ENCODE results near the gene MALRD1.

MALRD1 gene

GRCh38 chr10:19096501-19097073 is 48.0 kb downstream of the MALRD1 start:
- FAIRE-seq (no peak), DNase-seq (ENCODE audit: insufficient read length, low spot score) (no peak)
- TF ChIP-seq PAX5 (IDR thresholded peaks at IDR 0.05; ENCODE audit: insufficient read depth, low read length, severe bottlenecking) (no peak), SPI1 (IDR thresholded peaks at IDR 0.05; ENCODE audit: low read depth, low read length) (no peak), POLR2A (IDR thresholded peaks at IDR 0.05; ENCODE audit: low read depth, low read length) (no peak), POLR2AphosphoS5 (IDR thresholded peaks at IDR 0.05; ENCODE audit: low read depth, low read length) (no peak), TAF1 (IDR thresholded peaks at IDR 0.05; ENCODE audit: low read depth, low read length) (no peak), POU2F2 (IDR thresholded peaks at IDR 0.05; ENCODE audit: low read depth, low read length) (no peak)

GRCh38 chr10:19097151-19097550 is 48.5 kb downstream of the MALRD1 start:
- TF ChIP-seq PAX5 (IDR thresholded peaks at IDR 0.05; ENCODE audit: insufficient read depth, low read length, severe bottlenecking): no peak
- no peak for TF ChIP-seq POLR2A (IDR thresholded peaks at IDR 0.05; ENCODE audit: low read depth, low read length)
- no peak for TF ChIP-seq SPI1 (IDR thresholded peaks at IDR 0.05; ENCODE audit: low read depth, low read length)
- TF ChIP-seq TAF1 (IDR thresholded peaks at IDR 0.05; ENCODE audit: low read depth, low read length): no peak
- TF ChIP-seq POLR2AphosphoS5 (IDR thresholded peaks at IDR 0.05; ENCODE audit: low read depth, low read length): no peak
- TF ChIP-seq POU2F2 (IDR thresholded peaks at IDR 0.05; ENCODE audit: low read depth, low read length): no peak
- DNase-seq (ENCODE audit: insufficient read length, low spot score) (no peak), FAIRE-seq (no peak)

- TF ChIP-seq POU2F2 (IDR thresholded peaks at IDR 0.05; ENCODE audit: low read depth, low read length) (no peak), POLR2A (IDR thresholded peaks at IDR 0.05; ENCODE audit: low read depth, low read length) (no peak), TAF1 (IDR thresholded peaks at IDR 0.05; ENCODE audit: low read depth, low read length) (no peak), SPI1 (IDR thresholded peaks at IDR 0.05; ENCODE audit: low read depth, low read length) (no peak), POLR2AphosphoS5 (IDR thresholded peaks at IDR 0.05; ENCODE audit: low read depth, low read length) (no peak), PAX5 (IDR thresholded peaks at IDR 0.05; ENCODE audit: insufficient read depth, low read length, severe bottlenecking) (no peak)
- DNase-seq (ENCODE audit: insufficient read length, low spot score) (no peak), FAIRE-seq (no peak)
Measured at GRCh38 chr10:19098803-19099202, 50.2 kb downstream of the MALRD1 start.

GRCh38 chr10:19107406-19107805 is 58.8 kb downstream of the MALRD1 start:
- no peak for TF ChIP-seq TAF1 (IDR thresholded peaks at IDR 0.05; ENCODE audit: low read depth, low read length)
- TF ChIP-seq PAX5 (IDR thresholded peaks at IDR 0.05; ENCODE audit: insufficient read depth, low read length, severe bottlenecking): no peak
- no peak for TF ChIP-seq POLR2AphosphoS5 (IDR thresholded peaks at IDR 0.05; ENCODE audit: low read depth, low read length)
- TF ChIP-seq POLR2A (IDR thresholded peaks at IDR 0.05; ENCODE audit: low read depth, low read length): no peak
- TF ChIP-seq POU2F2 (IDR thresholded peaks at IDR 0.05; ENCODE audit: low read depth, low read length): no peak
- no peak for TF ChIP-seq SPI1 (IDR thresholded peaks at IDR 0.05; ENCODE audit: low read depth, low read length)
- DNase-seq (ENCODE audit: insufficient read length, low spot score): no peak
- FAIRE-seq: no peak

GRCh38 chr10:19111501-19112267 is 63.1 kb downstream of the MALRD1 start:
- TF ChIP-seq PAX5 (IDR thresholded peaks at IDR 0.05; ENCODE audit: insufficient read depth, low read length, severe bottlenecking) (no peak), POU2F2 (IDR thresholded peaks at IDR 0.05; ENCODE audit: low read depth, low read length) (no peak), TAF1 (IDR thresholded peaks at IDR 0.05; ENCODE audit: low read depth, low read length) (no peak), SPI1 (IDR thresholded peaks at IDR 0.05; ENCODE audit: low read depth, low read length) (no peak), POLR2AphosphoS5 (IDR thresholded peaks at IDR 0.05; ENCODE audit: low read depth, low read length) (no peak), POLR2A (IDR thresholded peaks at IDR 0.05; ENCODE audit: low read depth, low read length) (no peak)
- no peak for FAIRE-seq
- DNase-seq (ENCODE audit: insufficient read length, low spot score): no peak

- TF ChIP-seq POLR2A (IDR thresholded peaks at IDR 0.05; ENCODE audit: low read depth, low read length): no peak
- TF ChIP-seq TAF1 (IDR thresholded peaks at IDR 0.05; ENCODE audit: low read depth, low read length): no peak
- TF ChIP-seq POU2F2 (IDR thresholded peaks at IDR 0.05; ENCODE audit: low read depth, low read length): no peak
- no peak for TF ChIP-seq PAX5 (IDR thresholded peaks at IDR 0.05; ENCODE audit: insufficient read depth, low read length, severe bottlenecking)
- TF ChIP-seq SPI1 (IDR thresholded peaks at IDR 0.05; ENCODE audit: low read depth, low read length): no peak
- TF ChIP-seq POLR2AphosphoS5 (IDR thresholded peaks at IDR 0.05; ENCODE audit: low read depth, low read length): no peak
- no peak for FAIRE-seq
- DNase-seq (ENCODE audit: insufficient read length, low spot score): no peak
Measured at GRCh38 chr10:19117438-19117837, 68.8 kb downstream of the MALRD1 start.

- TF ChIP-seq SPI1 (IDR thresholded peaks at IDR 0.05; ENCODE audit: low read depth, low read length): no peak
- no peak for TF ChIP-seq POLR2A (IDR thresholded peaks at IDR 0.05; ENCODE audit: low read depth, low read length)
- TF ChIP-seq PAX5 (IDR thresholded peaks at IDR 0.05; ENCODE audit: insufficient read depth, low read length, severe bottlenecking): no peak
- no peak for TF ChIP-seq TAF1 (IDR thresholded peaks at IDR 0.05; ENCODE audit: low read depth, low read length)
- TF ChIP-seq POLR2AphosphoS5 (IDR thresholded peaks at IDR 0.05; ENCODE audit: low read depth, low read length): no peak
- no peak for TF ChIP-seq POU2F2 (IDR thresholded peaks at IDR 0.05; ENCODE audit: low read depth, low read length)
- DNase-seq (ENCODE audit: insufficient read length, low spot score): no peak
- no peak for FAIRE-seq
Measured at GRCh38 chr10:19119191-19119590, 70.6 kb downstream of the MALRD1 start.

GRCh38 chr10:19120381-19120908 is 71.8 kb downstream of the MALRD1 start:
- DNase-seq (ENCODE audit: insufficient read length, low spot score) (no peak), FAIRE-seq (no peak)
- TF ChIP-seq POLR2AphosphoS5 (IDR thresholded peaks at IDR 0.05; ENCODE audit: low read depth, low read length) (no peak), SPI1 (IDR thresholded peaks at IDR 0.05; ENCODE audit: low read depth, low read length) (no peak), POLR2A (IDR thresholded peaks at IDR 0.05; ENCODE audit: low read depth, low read length) (no peak), TAF1 (IDR thresholded peaks at IDR 0.05; ENCODE audit: low read depth, low read length) (no peak), PAX5 (IDR thresholded peaks at IDR 0.05; ENCODE audit: insufficient read depth, low read length, severe bottlenecking) (no peak), POU2F2 (IDR thresholded peaks at IDR 0.05; ENCODE audit: low read depth, low read length) (no peak)

GRCh38 chr10:19133992-19134391 is 85.4 kb downstream of the MALRD1 start:
- TF ChIP-seq TAF1 (IDR thresholded peaks at IDR 0.05; ENCODE audit: low read depth, low read length) (no peak), SPI1 (IDR thresholded peaks at IDR 0.05; ENCODE audit: low read depth, low read length) (no peak), POLR2A (IDR thresholded peaks at IDR 0.05; ENCODE audit: low read depth, low read length) (no peak), PAX5 (IDR thresholded peaks at IDR 0.05; ENCODE audit: insufficient read depth, low read length, severe bottlenecking) (no peak), POLR2AphosphoS5 (IDR thresholded peaks at IDR 0.05; ENCODE audit: low read depth, low read length) (no peak), POU2F2 (IDR thresholded peaks at IDR 0.05; ENCODE audit: low read depth, low read length) (no peak)
- FAIRE-seq (no peak), DNase-seq (ENCODE audit: insufficient read length, low spot score) (no peak)

Data from GM12891 (cell line).